IMR-90 (cell line): ENCODE results near the gene MAN1C1. TPM values are rescaled to one million over a fixed set of nuclear protein-coding genes. Genes with fewer than 3 reads are reported as not detected.

Source experiments
- ATAC-seq: fragments of 200-7000 bp; cut with Tn5 transposase; 2 replicates; pipeline ENCODE4 v1.9.1; 2020; ENCODE audit warnings: low read depth, mild to moderate bottlenecking, moderate library complexity
- BruUV-seq: library from RNA; stranded (reverse); fragments of 400-500 nt; replicated peaks from 2 replicates; lab custom pipeline; 2021; lab: Mats Ljungman, UMichigan
- CTCF ChIA-PET: fragments of 300-600 bp; formaldehyde crosslinking; extraction: SDS; loops from one replicate; lab custom pipeline; 2021; ENCODE audit warnings: antibody characterized with exemption; lab: Yijun Ruan, JAX
- POLR2A ChIA-PET: fragments of 300-600 bp; sonication (Branson Sonifier 250); formaldehyde crosslinking; loops from one replicate; lab custom pipeline; 2022; ENCODE audit warnings: antibody characterized with exemption; ENCODE audit not compliant: unreplicated experiment; lab: Charles Lee
- DNase-seq: peaks from one replicate; pipeline ENCODE4 v3.0.0; 2013
- H2AFZ ChIP-seq: replicated peaks from 2 replicates; pipeline ENCODE3; 2013; ENCODE audit warnings: low read length, mild to moderate bottlenecking; ENCODE audit not compliant: poor library complexity
- H2AK5ac ChIP-seq: 2 replicates; pipeline ENCODE4 v1.6.1; 2013; ENCODE audit warnings: low read depth, low read length, inconsistent platforms
- H2AK9ac ChIP-seq: replicated peaks from 2 replicates; pipeline ENCODE3; 2013; ENCODE audit warnings: mild to moderate bottlenecking, low read depth, low read length, moderate library complexity; ENCODE audit not compliant: poor library complexity
- H2BK120ac ChIP-seq: 2 replicates; pipeline ENCODE4 v1.6.1; 2013; ENCODE audit warnings: low read depth, low read length, inconsistent platforms
- H2BK15ac ChIP-seq: 3 replicates; pipeline ENCODE4 v1.6.1; 2013; ENCODE audit warnings: low read depth, low read length, inconsistent platforms
- H2BK20ac ChIP-seq: 2 replicates; pipeline ENCODE4 v1.6.1; 2013; ENCODE audit warnings: low read depth, mild to moderate bottlenecking, inconsistent platforms, low read length, moderate library complexity
- H2BK5ac ChIP-seq: 2 replicates; pipeline ENCODE4 v1.6.1; 2013; ENCODE audit warnings: mild to moderate bottlenecking, low read depth, low read length, inconsistent platforms; ENCODE audit not compliant: poor library complexity, severe bottlenecking
- H3K14ac ChIP-seq: replicated peaks from 2 replicates; pipeline ENCODE4 v1.6.1; 2013; ENCODE audit warnings: low read depth, low read length, inconsistent platforms
- H3K18ac ChIP-seq: 2 replicates; pipeline ENCODE4 v1.6.1; 2013; ENCODE audit warnings: low read depth, low read length, control low read depth
- H3K23ac ChIP-seq: 2 replicates; pipeline ENCODE4 v1.6.1; 2013; ENCODE audit warnings: low read depth, low read length, inconsistent platforms
- H3K27ac ChIP-seq: 2 replicates; pipeline ENCODE4 v1.5.1; 2013; ENCODE audit warnings: mild to moderate bottlenecking, control low read depth, low read length; ENCODE audit not compliant: insufficient read depth
- H3K27me3 ChIP-seq: 2 replicates; pipeline ENCODE4 v1.6.1; 2013; ENCODE audit warnings: low read length; ENCODE audit not compliant: control insufficient read depth, insufficient read depth
- H3K36me3 ChIP-seq: 2 replicates; pipeline ENCODE4 v1.6.1; 2013; ENCODE audit warnings: low read length, mixed read lengths; ENCODE audit not compliant: control insufficient read depth, insufficient read depth
- H3K4ac ChIP-seq: 2 replicates; pipeline ENCODE4 v1.6.1; 2013; ENCODE audit warnings: low read depth, low read length, inconsistent platforms
- H3K4me1 ChIP-seq: 2 replicates; pipeline ENCODE4 v1.6.1; 2013; ENCODE audit warnings: low read length, mixed read lengths; ENCODE audit not compliant: control insufficient read depth, insufficient read depth
- H3K4me2 ChIP-seq: 2 replicates; pipeline ENCODE4 v1.6.1; 2013; ENCODE audit warnings: low read depth, mild to moderate bottlenecking, control low read depth, low read length, moderate library complexity
- H3K4me3 ChIP-seq: 2 replicates; pipeline ENCODE4 v1.5.1; 2013; ENCODE audit warnings: low read depth, mild to moderate bottlenecking, control low read depth, low read length, moderate library complexity; ENCODE audit not compliant: insufficient read depth
- H3K56ac ChIP-seq: 2 replicates; pipeline ENCODE4 v1.6.1; 2013; ENCODE audit warnings: low read length, inconsistent platforms; ENCODE audit not compliant: insufficient read depth; ENCODE audit errors: extremely low read depth
- H3K79me1 ChIP-seq, 2 experiments: 2 replicates each; pipeline ENCODE4 v1.6.1; 2013; ENCODE audit warnings: low read length in 2 of 2, inconsistent platforms in 1 of 2, low read depth in 1 of 2
- H3K9ac ChIP-seq: 2 replicates; pipeline ENCODE4 v1.6.1; 2013; ENCODE audit warnings: low read depth, low read length, control low read depth
- H3K9me1 ChIP-seq: 2 replicates; pipeline ENCODE4 v1.6.1; 2013; ENCODE audit warnings: low read length, inconsistent platforms; ENCODE audit not compliant: insufficient read depth
- H3K9me3 ChIP-seq: 2 replicates; pipeline ENCODE4 v1.6.1; 2013; ENCODE audit warnings: low read length; ENCODE audit not compliant: control insufficient read depth, insufficient read depth
- H4K20me1 ChIP-seq: 2 replicates; pipeline ENCODE4 v1.6.1; 2013; ENCODE audit warnings: low read length, inconsistent platforms; ENCODE audit not compliant: insufficient read depth
- H4K5ac ChIP-seq: 2 replicates; pipeline ENCODE4 v1.6.1; 2013; ENCODE audit warnings: mild to moderate bottlenecking, low read depth, low read length, control low read depth
- H4K8ac ChIP-seq, 2 experiments: 2 replicates each; pipeline ENCODE4 v1.6.1; 2013; ENCODE audit warnings: low read depth in 2 of 2, low read length in 2 of 2, control low read depth in 1 of 2, inconsistent platforms in 1 of 2
- H4K91ac ChIP-seq: 2 replicates; pipeline ENCODE4 v1.6.1; 2013; ENCODE audit warnings: low read depth, low read length, inconsistent platforms; ENCODE audit not compliant: insufficient read depth
- BHLHE40 ChIP-seq: fragments of 150-350 bp; IDR thresholded peaks from 2 replicates; pipeline ENCODE4 v1.6.1; 2016; ENCODE audit warnings: mild to moderate bottlenecking, low read depth, low read length
- CEBPB ChIP-seq: IDR thresholded peaks from 2 replicates; pipeline ENCODE4 v1.6.1; 2012; ENCODE audit warnings: low read depth, low read length, improper control_type of control experiment
- MAFK ChIP-seq: IDR thresholded peaks from 2 replicates; pipeline ENCODE4 v1.6.1; 2012; ENCODE audit warnings: low read depth, low read length, improper control_type of control experiment
- MAZ ChIP-seq: IDR thresholded peaks from 2 replicates; pipeline ENCODE4 v1.6.1; 2012; ENCODE audit warnings: low read depth, mild to moderate bottlenecking, low read length, improper control_type of control experiment, moderate library complexity, borderline replicate concordance
- NFE2L2 ChIP-seq: fragments of 150-350 bp; IDR thresholded peaks from 2 replicates; pipeline ENCODE4 v1.6.1; 2016; ENCODE audit warnings: low read depth, mild to moderate bottlenecking, low read length
- RAD21 ChIP-seq: IDR thresholded peaks from 2 replicates; pipeline ENCODE4 v1.6.1; 2012; ENCODE audit warnings: low read length, improper control_type of control experiment
- RCOR1 ChIP-seq: IDR thresholded peaks from 2 replicates; pipeline ENCODE4 v1.6.1; 2012; ENCODE audit warnings: mild to moderate bottlenecking, low read length, improper control_type of control experiment; ENCODE audit not compliant: insufficient replicate concordance
- SMC3 ChIP-seq: fragments of 150-350 bp; IDR thresholded peaks from 2 replicates; pipeline ENCODE4 v1.6.1; 2016; ENCODE audit warnings: low read depth, mild to moderate bottlenecking, antibody characterized with exemption, low read length, moderate library complexity
- WGBS, 2 experiments: methylation state at CpG; one replicate each; pipeline versions ENCODE4 v1.1.5 to v1.1.7; 2013; ENCODE audit warnings: missing lambda C conversion rate in 2 of 2; ENCODE audit not compliant: insufficient read length in 1 of 2; ENCODE audit errors: extremely low coverage in 2 of 2; 5-methylcytosine and 5-hydroxymethylcytosine counted together
- dilution Hi-C: fragments of 300-500 bp; cut with HindIII; formaldehyde crosslinking; loops from one replicate; pipeline ENCODE4 v1.14.3; 2018; ENCODE audit warnings: low sequenced_read_pairs; ENCODE audit not compliant: unreplicated experiment
- in situ Hi-C: fragments of 300-500 bp; cut with MboI; formaldehyde crosslinking; loops from 3 replicates; pipeline ENCODE4 v1.14.3; 2019; ENCODE audit warnings: low sequenced_read_pairs, inconsistent platforms, mixed read lengths
- intact Hi-C: fragments of 100-400 bp; cut with micrococcal nuclease; formaldehyde crosslinking; loops from 2 replicates; pipeline ENCODE4 v1.10.0; 2022
- polyA plus RNA-seq, 3 experiments: library from polyadenylated mRNA; depleted of rRNA; stranded (reverse); fragments of >200 nt; gene quantifications; 2 replicates each; pipeline ENCODE4 v1.2.3, GENCODE V29; 2012; ENCODE audit warnings: low replicate concordance in 1 of 3
- total RNA-seq: library from RNA; depleted of rRNA; stranded (reverse); fragments of >200 nt; gene quantifications from 2 replicates; pipeline ENCODE4 v1.2.3, GENCODE V29; 2012
- TF ChIP-seq, protein P1 (sequence below): fragments of 150-350 bp; IDR thresholded peaks from 2 replicates; pipeline ENCODE4 v1.6.1; 2016; ENCODE audit warnings: low read depth, mild to moderate bottlenecking, low read length, moderate library complexity, borderline replicate concordance
- TF ChIP-seq, protein P2 (sequence below): fragments of 150-350 bp; IDR thresholded peaks from 2 replicates; pipeline ENCODE4 v1.6.1; 2017; ENCODE audit warnings: mild to moderate bottlenecking, antibody characterized with exemption, low read length, low read depth

Gene MAN1C1
- total and polyA plus RNA-seq, 2 of the 4 experiments (the other 2 are of a cell fraction) = 3.2 to 11.3 TPM

DNA sequence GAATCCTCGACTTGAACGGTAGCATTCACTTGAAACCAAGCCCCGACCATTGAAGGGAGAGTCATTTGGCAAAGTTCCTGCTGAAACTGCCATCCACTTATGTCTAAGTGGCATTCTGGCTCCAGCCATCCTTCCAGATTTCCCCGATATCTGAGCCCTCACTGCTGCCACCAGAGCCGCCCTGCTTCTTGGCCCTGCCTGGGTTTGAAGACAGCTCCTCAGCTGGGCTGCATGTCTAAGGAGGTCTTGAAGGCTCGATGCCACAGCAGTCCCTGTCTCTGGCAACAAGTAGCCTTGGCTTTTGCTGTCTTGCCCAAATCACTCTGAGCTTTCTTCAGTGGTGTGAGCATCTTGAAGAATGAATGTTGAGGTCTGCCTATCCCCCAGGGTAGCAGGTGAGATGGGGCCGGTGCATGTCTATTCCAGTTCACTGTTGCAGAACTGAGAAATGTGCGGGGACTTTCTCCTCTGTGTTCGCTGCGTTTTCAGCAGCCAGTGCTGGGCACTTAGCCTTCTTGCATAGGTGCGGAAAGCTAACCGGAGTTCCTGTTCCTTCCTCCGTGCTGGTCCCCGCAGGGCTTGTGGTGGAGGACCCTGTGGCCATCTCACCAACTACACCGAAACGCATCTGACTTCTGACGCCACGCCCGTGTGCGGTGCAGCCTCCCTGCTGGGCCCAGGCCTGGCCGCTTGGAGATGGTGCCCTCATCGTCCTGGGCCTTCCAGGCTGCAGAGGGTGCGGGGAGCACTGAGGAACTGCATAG is 29.2 kb downstream of the MAN1C1 start:
- no peak for DNase-seq
- Histone ChIP-seq H3K27me3 (no peaks in the 10 kb centered on the region), H2BK120ac (no peak overlapping the region), H3K4me2 (no peak overlapping the region), H3K36me3 (peaks cover 10% of the 10 kb centered on the region; the same call in 1 of the 2 replicates), H3K9ac (no peak overlapping the region), H3K4ac (no peak overlapping the region), H4K91ac (no peak overlapping the region), H3K23ac (no peak overlapping the region), H3K56ac (no peak overlapping the region), H3K4me1 (peaks cover 8% of the 10 kb centered on the region; the same call in 1 of the 2 replicates), H3K18ac (no peak overlapping the region), H3K4me3 (no peak overlapping the region), H2AFZ (no peak overlapping the region), H3K14ac (no peak overlapping the region), H3K79me1 (peaks cover 0 to 12% of the 10 kb centered on the region in 2 experiments; a peak in 2 of 4 replicates), H4K8ac (no peak overlapping the region), H3K9me1 (peaks cover 7% of the 10 kb centered on the region; the same call in 1 of the 2 replicates), H2BK5ac (no peak overlapping the region), H4K5ac (no peak overlapping the region), H4K20me1 (peaks cover 32% of the 10 kb centered on the region), H2BK20ac (no peak overlapping the region), H3K9me3 (no peaks in the 10 kb centered on the region), H2AK9ac (no peak overlapping the region), H2BK15ac (no peak overlapping the region), H2AK5ac (no peak overlapping the region), H3K27ac (no peak overlapping the region)
- BruUV-seq = no TSS peak
- TF ChIP-seq CEBPB (no peak), MAFK (no peak), RCOR1 (no peak), MAZ (no peak), NFE2L2 (no peak), SMC3 (no peak), RAD21 (no peak), BHLHE40 (no peak)
- TF ChIP-seq, protein P1, sequence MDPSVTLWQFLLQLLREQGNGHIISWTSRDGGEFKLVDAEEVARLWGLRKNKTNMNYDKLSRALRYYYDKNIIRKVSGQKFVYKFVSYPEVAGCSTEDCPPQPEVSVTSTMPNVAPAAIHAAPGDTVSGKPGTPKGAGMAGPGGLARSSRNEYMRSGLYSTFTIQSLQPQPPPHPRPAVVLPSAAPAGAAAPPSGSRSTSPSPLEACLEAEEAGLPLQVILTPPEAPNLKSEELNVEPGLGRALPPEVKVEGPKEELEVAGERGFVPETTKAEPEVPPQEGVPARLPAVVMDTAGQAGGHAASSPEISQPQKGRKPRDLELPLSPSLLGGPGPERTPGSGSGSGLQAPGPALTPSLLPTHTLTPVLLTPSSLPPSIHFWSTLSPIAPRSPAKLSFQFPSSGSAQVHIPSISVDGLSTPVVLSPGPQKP = no peak
- TF ChIP-seq, protein P2, sequence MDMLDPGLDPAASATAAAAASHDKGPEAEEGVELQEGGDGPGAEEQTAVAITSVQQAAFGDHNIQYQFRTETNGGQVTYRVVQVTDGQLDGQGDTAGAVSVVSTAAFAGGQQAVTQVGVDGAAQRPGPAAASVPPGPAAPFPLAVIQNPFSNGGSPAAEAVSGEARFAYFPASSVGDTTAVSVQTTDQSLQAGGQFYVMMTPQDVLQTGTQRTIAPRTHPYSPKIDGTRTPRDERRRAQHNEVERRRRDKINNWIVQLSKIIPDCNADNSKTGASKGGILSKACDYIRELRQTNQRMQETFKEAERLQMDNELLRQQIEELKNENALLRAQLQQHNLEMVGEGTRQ = no peak
- CTCF ChIA-PET = interaction anchor here (0.6 kb wide), 1 partner anchor 27 kb away, joined by 5 read pairs; no protein-coding TSS in a partner anchor
- ATAC-seq = no peak
- in situ Hi-C loops = no loop called here
- POLR2A ChIA-PET = no interaction called here
- dilution Hi-C loops = no loop called here
- 96% methylated on average over 16 of the region's 23 CpGs; no CpG with 5 or more reads in 1 of the 2 experiments for WGBS, 2 experiments
- intact Hi-C loops = no loop called here
